ENCODE results near the gene C6.

- no peak for TF ChIP-seq GTF2F1 (IDR thresholded peaks at IDR 0.05; ENCODE audit: borderline replicate concordance, low read depth, low read length)
- TF ChIP-seq ATF2 (IDR thresholded peaks at IDR 0.05; ENCODE audit: low read length), result no peak
- TF ChIP-seq YY1 (IDR thresholded peaks at IDR 0.05; ENCODE audit: low read depth, low read length), result no peak
- TF ChIP-seq BRCA1 (IDR thresholded peaks at IDR 0.05; ENCODE audit: low read depth, low read length), result no peak
- no peak for TF ChIP-seq CTCF (IDR thresholded peaks at IDR 0.05; ENCODE audit: control extremely low read depth in 1 of 3, insufficient read depth in 1 of 3, low read depth in 1 of 3, low read length in 3 of 3)
- TF ChIP-seq POLR2A (IDR thresholded peaks at IDR 0.05; ENCODE audit: control extremely low read depth in 1 of 2, low read depth in 2 of 2, low read length in 2 of 2), result no peak
- no peak for TF ChIP-seq TAF1 (IDR thresholded peaks at IDR 0.05; ENCODE audit: low read depth, low read length)
- TF ChIP-seq CBX8 (IDR thresholded peaks at IDR 0.05; ENCODE audit: borderline replicate concordance, low read depth, low read length), result no peak
- TF ChIP-seq EP300 (IDR thresholded peaks at IDR 0.05; ENCODE audit: borderline replicate concordance in 1 of 2, low read depth in 2 of 2, low read length in 2 of 2), result no peak
Measured at GRCh38 chr5:41246376-41246775, 33.0 kb upstream of the C6 start.

All from H1 (cell line).